ENCODE measurements around the gene AHCYL2. TPM values are rescaled to one million over a fixed set of nuclear protein-coding genes. Genes with fewer than 3 reads are reported as not detected.

Gene AHCYL2
- total RNA-seq, 1 donor from 2014 or later = 91.0 TPM

GRCh38 chr7:129375141-129375938, 150.5 kb downstream of the AHCYL2 start:
- Histone ChIP-seq H3K9me3 (no peaks in the 10 kb centered on the region), H3K4me1 (peaks cover 6% of the 10 kb centered on the region), H3K27ac (peak overlapping the region; percentile 56), H3K27me3 (ENCODE audit: low read depth) (no peaks in the 10 kb centered on the region), H3K4me3 (no peak overlapping the region), H3K36me3 (no peaks in the 10 kb centered on the region)
- TF ChIP-seq CTCF (IDR thresholded peaks at IDR 0.05) = no peak
- peak; percentile 46 to 52 for ATAC-seq
- intact Hi-C loops (cut with DNase I) = no loop called here
- no peak for DNase-seq

DNA sequence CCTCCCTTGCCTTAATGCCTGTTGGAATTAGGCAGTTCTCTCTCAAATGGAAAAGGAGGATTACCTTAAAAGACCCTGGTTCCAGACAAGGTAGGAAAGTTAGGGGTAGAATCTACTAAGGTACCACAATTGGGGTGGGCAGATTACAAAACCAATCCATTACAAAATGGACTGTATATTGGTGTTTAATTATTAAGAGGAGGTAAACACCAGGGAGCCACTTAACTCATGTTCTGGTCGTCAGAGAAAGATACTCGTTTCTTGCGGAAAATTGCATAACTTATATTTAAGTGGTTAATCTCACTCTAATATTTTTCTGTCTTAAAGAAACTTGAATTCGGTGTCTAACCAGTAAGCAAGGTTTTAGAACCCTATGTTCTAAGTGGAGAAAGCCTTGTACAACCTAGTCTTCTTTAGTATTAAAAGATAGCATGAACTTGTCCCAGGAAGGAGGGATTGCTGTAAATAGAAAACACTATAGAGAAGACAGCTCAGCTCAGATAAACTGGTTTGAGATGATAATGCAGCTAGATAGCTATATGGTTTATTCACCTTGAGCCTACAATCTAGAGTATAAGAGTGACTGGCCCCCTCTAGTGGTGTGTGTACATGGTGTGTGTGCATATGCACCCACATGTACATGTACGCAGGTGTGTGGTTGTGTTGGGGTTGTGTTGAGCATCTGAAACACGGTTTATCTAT, 151.4 kb downstream of the AHCYL2 start:
- intact Hi-C loops (cut with DNase I) = no loop called here
- peak; percentile 62 for TF ChIP-seq CTCF (IDR thresholded peaks at IDR 0.05)
- ATAC-seq (peak; percentile 82 to 84), DNase-seq (no peak)
- H3K27me3 ChIP-seq (ENCODE audit: low read depth) = no peaks in the 10 kb centered on the region
- H3K27ac ChIP-seq = peak overlapping the region; percentile 56
- peaks cover 3% of the 10 kb centered on the region for H3K36me3 ChIP-seq
- no peak overlapping the region for H3K4me3 ChIP-seq
- H3K9me3 ChIP-seq = no peaks in the 10 kb centered on the region
- H3K4me1 ChIP-seq = peaks cover 6% of the 10 kb centered on the region

DNA sequence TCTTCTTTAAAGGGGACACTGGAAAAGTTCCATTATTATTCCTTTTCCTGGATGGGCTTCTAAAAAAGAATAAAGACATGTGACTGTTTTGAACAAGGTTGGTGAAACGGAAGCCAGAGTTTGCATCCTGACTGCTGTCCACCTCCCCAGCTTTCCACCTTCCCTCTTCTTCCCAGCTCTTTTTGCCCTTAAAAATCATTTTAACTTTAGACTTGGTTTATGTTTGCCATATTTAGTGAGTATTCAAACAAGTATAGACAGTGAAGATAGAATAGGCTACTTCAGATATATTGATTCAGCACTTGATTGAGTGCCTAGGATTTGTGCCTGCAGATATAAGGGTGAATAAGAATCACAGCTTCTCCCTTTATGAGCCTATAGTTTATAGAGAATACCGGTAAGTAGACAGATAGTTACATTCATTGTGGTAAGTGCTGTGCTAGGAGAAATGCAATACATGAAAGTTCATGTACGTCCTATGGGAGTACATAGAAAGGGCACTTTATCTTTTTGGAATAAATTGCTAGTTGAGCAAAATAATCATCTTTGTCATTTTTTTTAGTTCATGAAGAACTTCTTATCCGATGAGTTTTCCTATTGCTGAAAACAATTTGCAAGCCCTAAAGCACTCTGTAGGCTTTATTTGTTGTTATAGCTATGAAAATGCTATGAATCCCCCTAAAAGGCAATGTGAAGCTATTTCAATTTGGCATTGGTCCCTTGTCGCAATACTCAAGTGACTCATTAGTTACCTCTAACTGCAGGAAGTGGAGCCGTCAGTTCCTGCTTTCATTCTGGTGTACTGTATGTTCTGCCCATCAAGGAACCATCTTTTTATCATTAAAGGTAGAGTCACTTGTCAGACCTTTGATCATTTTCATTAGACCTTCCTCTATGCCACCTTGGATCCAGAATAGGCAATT, 152.2 kb downstream of the AHCYL2 start:
- no peak for DNase-seq
- H3K27ac ChIP-seq = peak overlapping the region; percentile 56

DNA sequence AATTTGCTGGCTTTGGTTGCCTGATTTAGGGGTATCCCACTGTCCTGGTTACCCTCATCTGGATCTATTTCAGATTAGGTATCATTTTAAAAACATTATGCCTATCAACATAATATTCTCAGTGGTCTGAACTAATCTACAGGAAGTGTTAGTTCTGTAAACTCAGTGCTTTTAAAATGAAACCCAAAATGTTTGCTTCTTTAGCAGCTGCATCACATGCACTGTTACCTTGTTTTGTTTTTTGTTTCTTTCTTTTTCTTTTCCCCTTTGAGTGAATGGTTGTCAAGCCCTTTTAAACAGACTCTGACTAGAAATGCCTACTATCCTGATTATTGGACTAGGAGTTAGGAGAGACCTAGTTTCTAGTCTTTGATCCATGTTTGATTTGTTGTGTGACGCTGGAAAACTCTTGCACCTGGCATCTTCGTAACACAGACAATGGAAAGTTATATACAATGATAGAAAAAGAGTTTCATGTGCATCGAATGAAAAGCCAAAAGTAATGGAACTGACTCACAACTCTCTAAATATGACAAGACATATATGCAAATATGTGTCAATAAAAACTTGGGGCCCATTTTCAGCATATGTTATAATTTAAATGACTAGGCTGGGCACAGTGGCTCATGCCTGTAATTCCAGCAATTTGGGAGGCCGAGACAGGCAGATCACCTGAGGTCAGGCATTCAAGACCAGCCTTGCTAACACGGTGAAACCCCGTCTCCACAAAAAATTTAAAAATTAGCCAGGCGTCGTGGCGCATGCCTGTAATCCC, 157.1 kb downstream of the AHCYL2 start:
- Histone ChIP-seq H3K36me3 (peaks cover 8% of the 10 kb centered on the region), H3K27ac (no peak overlapping the region), H3K27me3 (ENCODE audit: low read depth) (no peaks in the 10 kb centered on the region), H3K4me1 (peaks cover 5% of the 10 kb centered on the region), H3K4me3 (no peak overlapping the region), H3K9me3 (no peaks in the 10 kb centered on the region)
- no peak for TF ChIP-seq CTCF (IDR thresholded peaks at IDR 0.05)
- ATAC-seq (no peak), DNase-seq (no peak)
- intact Hi-C loops (cut with DNase I) = no loop called here

More for the DNA sequence above, 152.2 kb downstream of the AHCYL2 start:
- H3K4me1 ChIP-seq = peaks cover 6% of the 10 kb centered on the region
- intact Hi-C loops (cut with DNase I) = no loop called here
- no peaks in the 10 kb centered on the region for H3K27me3 ChIP-seq (ENCODE audit: low read depth)
- H3K9me3 ChIP-seq = no peaks in the 10 kb centered on the region
- peak; percentile 41 to 61 for ATAC-seq
- peaks cover 8% of the 10 kb centered on the region for H3K36me3 ChIP-seq
- no peak overlapping the region for H3K4me3 ChIP-seq
- no peak for TF ChIP-seq CTCF (IDR thresholded peaks at IDR 0.05)
